SK-MEL-5 (cell line): ENCODE results near the gene TNNI3. TPM values are rescaled to one million over a fixed set of nuclear protein-coding genes. Genes with fewer than 3 reads are reported as not detected.
A peak's percentile ranks its signal among the peaks of the same experiment; 100 is the strongest.
"Not testable (repeated sequence)": the region's sequence is repeated elsewhere in the genome, so short reads cannot be mapped to it uniquely, and the experiment has no call there.

Experiments used
- DNase-seq: peaks from one replicate; pipeline ENCODE4 v3.0.0-alpha.2; 2016; ENCODE audit warnings: low read depth, low spot score
- in situ Hi-C: cut with HindIII; loops from 2 replicates; pipeline ENCODE4 v1.10.0; 2016; ENCODE audit warnings: low sequenced_read_pairs, high pct_unique_total_duplicates, low pct_unique_long_range_greater_than_20kb
- total RNA-seq: library from RNA; depleted of rRNA; stranded (reverse); fragments of >200 nt; shearing (Covaris generic); gene quantifications from 2 replicates; pipeline ENCODE4 v1.2.3, GENCODE V29; 2014

Gene TNNI3
- total RNA-seq, 1 experiment from 2014 or later = 1.6 TPM

DNA sequence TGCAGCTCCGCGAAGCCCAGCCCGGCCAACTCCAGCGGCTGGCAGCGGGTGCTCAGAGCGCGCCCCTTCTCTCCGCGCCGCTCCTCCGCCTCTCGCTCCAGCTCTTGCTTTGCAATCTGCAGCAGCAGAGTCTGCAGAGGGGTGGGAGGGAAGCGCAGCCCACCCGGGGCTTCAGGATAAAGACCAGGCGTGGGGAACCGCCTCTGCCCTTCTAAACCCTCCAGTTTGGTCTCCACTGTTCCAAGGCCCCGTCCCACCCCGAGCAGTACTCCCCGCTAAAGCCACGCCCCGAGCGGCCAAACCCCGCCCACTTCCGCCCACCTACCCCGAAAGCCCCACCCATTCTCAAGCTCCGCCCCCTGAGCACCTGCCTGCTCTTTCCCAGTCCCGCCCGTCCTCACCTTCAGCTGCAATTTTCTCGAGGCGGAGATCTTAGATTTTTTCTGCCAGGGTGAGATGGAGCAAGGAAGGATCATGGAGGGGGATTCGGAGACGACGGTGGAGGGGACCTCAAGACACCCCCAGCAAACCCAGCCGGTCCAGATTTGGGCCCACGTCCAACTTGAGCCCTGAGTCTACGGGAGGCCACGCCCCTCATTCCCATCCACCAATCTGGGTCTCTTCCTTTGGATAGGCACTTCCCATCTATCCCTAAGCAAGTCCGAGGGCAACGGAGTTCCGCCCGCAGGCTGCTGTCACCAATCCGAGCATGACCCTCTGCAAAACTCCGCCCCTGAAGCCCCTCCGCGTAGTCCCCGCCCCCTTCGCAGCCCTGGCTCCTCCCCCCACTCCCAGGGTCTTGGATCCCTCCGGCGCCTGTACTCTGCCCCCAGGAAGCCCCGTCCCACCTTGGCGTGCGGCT is 1.1 kb downstream of the TNNI3 start:
- DNase-seq = peak; percentile 60
- in situ Hi-C loops = no loop called here

DNA sequence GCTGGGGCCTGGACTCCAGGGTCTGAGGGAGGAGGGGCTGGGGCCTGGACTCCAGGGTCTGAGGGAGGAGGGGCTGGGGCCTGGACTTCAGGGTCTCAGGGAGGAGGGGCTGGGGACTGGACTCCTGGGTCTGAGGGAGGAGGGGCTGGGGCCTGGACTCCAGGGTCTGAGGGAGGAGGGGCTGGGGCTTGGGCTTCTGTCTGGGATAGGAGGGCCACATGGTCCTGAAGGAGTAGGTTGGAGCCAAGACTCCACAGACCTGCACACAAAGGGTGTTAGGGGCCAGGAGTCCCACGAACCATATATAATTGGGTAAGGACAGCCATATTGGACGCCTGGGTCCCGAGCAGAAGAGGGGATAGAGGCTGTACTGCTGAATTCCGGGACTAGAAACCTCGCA is 1.7 kb downstream of the TNNI3 start:
- in situ Hi-C loops, DNase-seq: not testable (repeated sequence)

DNA sequence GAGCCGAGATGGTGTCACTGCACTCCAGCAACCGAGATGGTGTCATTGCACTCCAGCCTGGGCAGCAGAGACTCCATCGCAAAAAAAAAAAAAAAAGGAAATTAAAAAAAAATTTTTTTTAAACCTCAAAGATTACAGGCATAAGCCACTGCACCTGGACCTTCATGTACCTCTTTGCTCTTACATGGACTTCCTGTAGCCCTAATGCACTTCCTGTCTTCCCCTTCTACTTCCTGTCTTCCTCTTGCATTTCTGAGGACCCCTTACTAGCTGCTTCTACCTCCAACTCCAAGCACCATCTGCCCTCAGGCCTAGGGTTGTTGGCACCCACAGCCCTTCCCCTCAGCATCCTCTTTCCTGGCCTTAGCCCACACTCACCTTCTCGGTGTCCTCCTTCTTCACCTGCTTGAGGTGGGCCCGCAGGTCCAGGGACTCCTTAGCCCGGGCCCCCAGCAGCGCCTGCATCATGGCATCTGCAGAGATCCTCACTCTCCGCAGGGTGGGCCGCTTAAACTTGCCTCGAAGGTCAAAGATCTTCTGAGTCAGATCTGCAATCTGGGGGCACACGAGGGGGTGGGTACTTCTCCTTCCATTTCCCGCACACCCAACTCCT is 3.8 kb downstream of the TNNI3 start:
- in situ Hi-C loops = no loop called here
- DNase-seq = no peak

DNA sequence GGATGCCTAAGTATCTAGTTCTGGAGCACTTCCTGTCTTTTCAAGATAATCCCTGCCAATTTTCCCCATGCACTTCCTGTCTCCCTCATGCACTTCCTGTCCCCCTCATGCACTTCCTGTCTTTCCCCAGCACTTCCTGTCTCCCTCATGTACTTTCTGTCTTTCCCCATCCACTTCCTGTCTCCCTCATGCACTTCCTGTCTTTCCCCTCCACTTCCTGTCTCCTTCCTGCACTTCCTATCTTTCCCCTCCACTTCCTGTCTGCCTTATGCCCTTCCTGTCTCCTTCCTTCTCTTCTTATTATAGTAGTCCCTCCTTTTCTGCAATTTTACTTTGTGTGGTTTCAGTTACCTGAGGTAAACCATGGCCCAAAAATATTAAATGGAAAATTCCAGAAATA is 5.5 kb downstream of the TNNI3 start:
- in situ Hi-C loops = no loop called here
- no peak for DNase-seq

DNA sequence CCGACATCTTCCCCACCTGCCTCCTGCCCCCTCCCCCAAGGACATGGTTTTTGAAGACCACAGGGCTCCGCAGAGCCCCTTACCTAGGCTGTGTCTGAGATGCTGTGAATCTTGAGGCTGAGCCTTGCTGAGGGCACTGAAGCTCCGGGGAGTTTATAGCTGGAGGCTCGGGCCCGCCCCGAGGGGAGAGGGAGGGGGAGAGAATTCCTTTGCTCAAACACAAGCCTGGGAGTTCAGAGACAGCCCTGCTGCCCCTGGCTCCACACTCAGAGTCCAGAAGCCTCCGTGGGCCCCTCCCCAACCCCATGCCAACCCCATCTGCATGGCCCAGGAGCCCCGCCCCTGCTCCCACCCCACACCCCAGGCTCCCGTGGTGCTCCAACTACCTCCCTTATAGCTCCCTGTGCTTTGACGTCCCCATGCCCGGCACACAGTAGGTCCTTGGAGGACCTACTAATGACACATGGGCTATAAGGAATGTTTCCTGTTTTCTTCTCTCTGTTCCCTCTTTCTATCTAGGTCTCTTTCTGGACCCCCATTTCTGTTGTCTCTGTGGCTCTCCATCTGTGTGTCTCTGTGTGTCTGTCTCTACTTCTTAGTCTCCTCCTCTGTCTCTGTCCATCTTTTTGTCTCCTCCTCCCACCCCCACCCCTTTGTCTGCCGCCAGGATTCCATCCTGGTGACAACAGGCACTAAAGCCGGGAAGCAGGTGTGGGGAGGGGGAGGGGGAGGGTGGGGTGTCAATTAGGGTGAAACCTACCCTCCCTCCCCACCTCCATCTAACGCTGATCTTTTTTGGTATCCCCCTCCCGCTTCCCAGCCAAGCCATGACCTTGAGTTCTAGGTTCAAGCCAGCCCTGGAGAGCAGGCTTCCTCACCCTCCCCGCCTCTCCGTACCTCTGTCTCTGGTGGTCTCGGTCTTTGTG is 8.2 kb downstream of the TNNI3 start, which contains the start of gene TNNT1:
TNNT1 (minus strand) TSS at position 129 of the 926 bp plus-strand sequence. CDS start 2,049 bp downstream, outside the sequence.
- DNase-seq = no peak
- in situ Hi-C loops = no loop called here

DNA sequence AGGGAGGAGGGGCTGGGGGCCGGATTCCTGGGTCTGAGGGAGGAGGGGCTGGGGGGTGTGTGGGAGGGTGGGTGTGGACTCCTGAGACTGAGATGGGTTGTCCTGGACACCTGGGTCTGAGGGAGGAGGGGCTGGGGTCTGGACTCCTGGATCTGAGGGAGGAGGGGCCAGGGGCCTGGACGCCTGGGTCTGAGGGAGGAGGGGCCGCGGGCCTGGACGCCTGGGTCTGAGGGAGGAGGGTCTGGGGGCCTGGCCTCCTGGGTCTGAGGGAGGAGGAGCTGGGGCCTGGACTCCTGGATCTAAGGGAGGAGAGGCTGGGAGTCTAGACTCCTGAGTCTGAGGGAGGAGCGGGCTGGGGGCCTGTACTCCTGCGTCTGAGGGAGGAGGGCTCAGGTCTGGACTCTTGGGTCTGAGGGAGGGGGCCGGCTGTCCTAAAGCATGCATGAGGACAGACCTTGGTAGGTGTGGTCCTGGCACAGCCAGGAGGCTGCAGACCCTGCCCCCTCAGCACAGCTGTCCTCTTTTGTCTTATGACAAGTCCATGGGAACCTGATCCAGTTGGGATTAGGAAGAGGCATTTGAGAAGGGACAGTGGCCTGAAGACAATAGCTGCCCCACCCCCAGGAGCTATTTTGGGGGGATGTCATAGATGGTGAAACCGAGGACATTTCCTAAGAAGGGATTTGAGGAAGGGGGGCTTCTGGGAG is 9.8 kb downstream of the TNNI3 start:
- in situ Hi-C loops = no loop called here
- DNase-seq = no peak

DNA sequence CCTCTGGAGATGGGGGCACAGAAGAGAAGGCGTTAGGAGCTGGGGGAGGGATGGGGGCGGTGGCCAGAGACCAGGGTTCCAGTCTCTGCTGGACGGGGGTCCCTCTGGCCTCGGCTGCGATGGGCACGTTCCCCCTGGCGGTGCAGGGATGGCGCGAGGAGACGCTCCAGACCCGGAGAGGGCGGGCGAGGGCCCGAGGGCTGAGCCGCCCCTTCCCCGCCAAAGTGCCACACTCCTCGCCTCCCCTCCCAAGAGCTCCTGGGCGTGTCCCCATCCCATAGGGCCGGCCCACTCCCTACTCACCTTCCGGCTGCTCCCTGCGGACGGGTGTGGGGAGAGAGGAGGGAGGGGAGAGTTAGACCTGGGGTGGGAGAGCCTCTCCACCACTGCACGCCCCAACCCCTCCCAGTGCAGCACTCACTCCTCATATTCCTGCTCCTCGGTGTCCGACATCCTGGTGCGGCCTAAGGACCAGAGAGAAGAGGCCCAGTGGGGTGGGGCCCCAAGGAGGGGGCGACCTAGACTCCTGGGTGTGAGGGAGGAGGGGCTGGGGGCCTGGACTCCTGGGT is 10.7 kb downstream of the TNNI3 start:
- in situ Hi-C loops = no loop called here
- DNase-seq = peak; percentile 68

DNA sequence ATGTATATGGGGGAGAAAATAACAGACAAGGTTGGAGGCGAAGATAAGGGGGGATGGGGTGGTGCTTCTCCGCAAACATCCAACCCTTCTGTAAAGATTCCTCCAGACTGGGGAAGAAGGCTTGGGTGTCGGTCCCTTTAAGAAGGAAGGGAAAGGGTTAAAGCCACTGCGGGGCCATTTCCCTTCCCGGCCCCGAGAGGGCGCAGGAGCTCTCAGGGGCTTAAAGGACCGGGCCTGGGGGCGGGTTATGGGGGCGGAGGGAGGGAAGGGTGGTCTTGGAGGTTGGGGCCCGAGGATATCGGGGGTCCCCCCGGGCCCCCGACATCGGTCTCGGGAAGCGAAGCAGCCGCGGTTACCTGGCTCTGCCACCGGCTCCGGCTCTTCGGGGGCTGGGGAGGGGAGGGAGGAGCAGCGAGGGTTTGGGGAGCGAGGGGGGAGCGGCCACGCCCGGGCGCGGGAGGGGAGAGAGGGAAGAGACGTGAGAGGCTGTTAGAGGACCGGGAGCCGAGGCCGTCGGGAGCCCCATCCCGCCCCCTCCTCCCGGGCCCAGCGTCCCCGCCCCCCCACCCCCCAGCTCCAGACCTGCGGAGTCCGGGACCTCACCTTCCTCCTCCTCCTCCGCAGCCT is 11.3 kb downstream of the TNNI3 start:
- peak; percentile 70 for DNase-seq
- in situ Hi-C loops = no loop called here

DNA sequence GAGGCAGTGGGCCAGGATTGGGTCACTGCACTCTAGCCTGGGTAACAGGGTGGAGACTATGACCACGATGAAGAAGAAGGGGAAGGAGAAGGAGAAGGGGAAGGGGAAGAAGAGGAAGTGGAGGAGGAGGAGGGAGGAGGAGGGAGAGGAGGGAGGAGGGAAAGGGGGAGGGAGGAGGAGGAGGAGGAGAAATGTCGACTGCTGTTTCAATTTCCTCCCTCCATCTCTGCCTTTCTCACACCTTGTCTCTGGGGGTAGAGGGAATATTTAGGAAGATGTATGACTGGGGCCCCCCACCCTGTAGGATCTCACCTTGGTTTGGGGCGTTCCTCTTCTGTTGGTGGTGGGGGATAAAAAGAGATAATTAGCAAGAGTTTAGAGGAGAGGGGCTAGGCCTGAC is 12.3 kb downstream of the TNNI3 start:
- in situ Hi-C loops = no loop called here
- no peak for DNase-seq

DNA sequence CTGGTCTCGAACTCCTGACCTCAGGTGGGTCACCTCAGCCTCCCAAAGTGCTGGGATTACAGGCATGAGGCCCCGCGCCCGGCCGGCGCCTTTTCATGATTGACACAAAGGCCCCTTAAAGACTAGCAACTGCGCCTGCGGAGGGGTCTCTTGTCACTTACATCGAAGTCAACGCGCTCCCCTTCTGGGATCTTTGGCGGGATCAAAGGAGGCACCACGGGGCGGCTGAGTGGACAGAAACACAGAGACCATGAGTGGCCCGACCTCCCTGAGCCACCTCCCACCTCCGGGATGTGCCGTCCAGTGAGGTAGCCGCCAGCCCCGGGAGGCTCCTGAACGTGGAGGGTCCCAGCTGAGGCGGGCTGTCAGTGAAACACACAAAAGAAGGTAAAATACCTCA is 15.8 kb downstream of the TNNI3 start:
- DNase-seq = no peak
- in situ Hi-C loops = no loop called here

DNA sequence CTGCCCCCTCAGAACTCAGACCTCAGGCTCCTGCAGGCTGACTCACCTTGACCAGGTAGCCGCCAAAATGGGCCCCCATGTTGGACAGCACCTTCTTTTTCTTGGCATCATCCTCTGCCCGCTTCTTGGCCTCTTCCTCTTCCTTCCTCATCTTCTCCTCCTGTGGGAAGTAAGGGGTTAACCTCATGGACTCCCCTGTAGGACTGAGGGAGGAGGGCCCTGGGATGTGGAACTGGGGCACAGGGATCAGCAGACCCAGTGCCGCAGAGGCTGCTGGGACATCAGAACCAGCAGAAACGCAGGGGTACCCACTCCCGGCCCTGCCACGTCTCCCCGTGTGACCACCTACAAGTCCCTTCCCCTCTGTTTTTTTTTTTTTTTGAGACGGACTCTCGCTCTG is 19.6 kb downstream of the TNNI3 start:
- no peak for DNase-seq
- in situ Hi-C loops = no loop called here

DNA sequence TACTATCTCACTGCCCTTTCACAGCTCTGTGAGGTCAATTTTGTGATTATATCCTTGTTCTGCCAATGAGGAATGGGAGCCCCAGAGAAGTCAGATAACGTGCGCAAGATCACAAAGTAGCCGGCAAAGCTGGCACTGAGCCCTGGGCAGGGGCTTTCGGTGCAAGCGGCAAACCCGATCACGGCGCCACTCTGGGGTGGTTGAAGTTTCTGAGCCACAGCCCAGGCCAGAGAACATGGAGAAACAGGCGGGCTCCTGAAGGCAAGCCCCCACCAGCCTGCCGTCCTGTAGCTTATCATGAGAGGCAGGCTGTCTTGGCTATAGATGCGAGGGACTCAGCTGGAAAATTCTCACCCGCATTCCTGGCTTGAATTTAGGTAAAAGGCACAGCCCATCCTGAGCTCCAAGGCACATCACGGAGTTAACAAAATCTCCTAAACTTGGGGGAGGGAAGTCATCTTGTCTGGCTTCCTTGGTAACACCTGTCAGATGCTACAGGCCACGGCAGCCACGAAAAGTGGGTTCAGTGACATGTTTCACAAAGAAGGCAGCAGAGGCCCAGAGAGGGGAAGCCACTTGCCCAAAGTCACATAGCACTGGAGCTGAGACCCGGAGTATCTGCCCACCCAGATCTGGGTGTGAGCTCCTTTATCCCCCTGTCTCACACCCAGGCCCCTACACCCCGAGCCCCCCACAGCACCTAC is 21.0 kb downstream of the TNNI3 start:
- in situ Hi-C loops = no loop called here
- DNase-seq = no peak

DNA sequence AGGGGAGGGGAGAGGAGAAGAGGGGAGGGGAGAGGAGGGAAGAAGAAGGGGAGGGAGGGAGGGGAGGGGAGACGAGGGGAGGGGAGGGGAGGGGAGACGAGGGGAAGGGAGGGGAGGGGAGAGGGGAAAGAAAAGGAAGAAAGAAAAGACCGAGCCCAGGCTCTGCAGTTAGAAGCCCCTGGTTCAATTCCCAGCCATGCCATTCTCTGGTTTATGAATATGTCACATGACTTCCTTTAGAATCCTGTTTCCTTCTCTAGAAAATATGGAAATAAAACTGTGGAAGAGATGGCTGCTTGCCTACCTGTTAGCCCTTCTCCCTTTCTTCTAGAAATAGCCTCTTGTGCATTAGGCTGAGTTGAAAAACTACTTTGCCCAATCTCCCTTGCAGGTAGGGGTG is 22.8 kb downstream of the TNNI3 start:
- DNase-seq = no peak
- in situ Hi-C loops = no loop called here

DNA sequence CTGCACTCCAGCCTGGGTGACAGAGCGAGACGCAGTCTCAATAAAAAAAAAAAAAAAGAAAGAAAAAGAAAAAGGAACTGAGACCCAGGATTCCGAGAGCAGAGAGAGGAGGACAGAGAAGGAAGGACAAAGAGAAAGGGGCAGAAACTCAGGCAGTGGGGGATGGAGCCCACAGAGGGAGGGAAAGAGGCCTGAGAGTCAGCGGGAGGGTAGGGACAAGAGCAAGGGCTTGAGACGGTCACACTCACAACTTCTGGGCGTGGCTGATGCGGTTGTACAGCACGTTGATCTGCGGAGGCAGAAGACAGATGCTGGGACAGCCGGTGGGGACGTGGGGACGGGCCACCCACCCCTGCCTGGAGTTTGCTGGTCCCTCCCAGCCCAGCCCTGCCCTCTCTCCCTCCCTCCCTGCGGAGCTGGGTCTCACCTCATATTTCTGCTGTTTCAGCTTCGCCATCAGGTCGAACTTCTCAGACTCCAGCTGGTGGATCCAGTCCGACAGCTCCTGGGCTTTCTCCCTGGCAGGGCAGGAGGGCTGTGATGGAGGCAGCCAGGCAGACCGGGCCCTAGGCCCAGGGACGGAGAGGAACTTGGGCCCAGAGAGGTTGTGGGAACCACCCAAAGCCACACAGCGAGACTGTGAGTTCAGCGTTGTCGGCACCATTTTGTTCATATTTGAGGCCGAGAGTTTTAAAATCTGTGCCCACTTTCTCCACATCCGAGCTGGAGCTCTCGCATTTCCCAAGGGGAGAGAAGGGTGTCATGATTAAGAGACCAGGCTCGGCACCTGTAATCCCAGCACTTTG is 23.7 kb downstream of the TNNI3 start:
- in situ Hi-C loops = no loop called here

DNA sequence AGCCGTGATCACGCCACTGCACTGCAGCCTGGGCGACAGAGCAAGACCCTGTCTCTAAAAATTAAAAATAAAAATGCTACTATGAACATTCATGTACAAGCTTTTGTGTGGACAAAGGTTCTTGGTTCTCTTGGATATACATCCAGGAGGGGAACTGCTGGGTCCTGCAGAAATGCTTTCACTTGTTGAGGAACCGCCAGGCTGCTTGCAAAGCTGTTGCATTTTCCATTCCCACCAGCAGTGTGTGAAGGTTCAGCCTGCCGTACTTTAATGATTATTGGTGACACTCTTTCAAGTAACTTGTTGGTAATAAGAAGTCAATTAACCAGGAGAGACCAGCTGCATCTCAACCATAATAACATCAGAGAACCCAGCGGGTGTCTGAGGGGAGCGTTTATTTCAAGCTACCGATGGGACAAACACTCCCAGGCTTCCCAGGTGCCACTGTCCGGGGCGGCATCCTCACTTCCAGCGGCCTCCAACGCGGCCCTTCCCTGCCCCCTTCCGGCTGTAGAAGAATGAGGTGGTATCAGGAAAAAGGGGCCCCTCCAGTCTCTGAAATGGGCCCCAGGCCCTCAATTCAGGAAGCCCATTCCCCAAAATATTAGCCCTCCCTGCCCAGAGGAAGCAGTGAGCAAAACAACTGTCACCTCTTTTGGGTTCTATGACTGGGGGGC is 24.9 kb downstream of the TNNI3 start:
- DNase-seq = no peak
- in situ Hi-C loops = no loop called here

More for the DNA sequence above, 23.7 kb downstream of the TNNI3 start:
- DNase-seq = no peak
